ENCODE data around the gene FOXN3.

- no peak for TF ChIP-seq MYC (IDR thresholded peaks at IDR 0.05; ENCODE audit: low read depth, low read length)
- TF ChIP-seq, protein P1, sequence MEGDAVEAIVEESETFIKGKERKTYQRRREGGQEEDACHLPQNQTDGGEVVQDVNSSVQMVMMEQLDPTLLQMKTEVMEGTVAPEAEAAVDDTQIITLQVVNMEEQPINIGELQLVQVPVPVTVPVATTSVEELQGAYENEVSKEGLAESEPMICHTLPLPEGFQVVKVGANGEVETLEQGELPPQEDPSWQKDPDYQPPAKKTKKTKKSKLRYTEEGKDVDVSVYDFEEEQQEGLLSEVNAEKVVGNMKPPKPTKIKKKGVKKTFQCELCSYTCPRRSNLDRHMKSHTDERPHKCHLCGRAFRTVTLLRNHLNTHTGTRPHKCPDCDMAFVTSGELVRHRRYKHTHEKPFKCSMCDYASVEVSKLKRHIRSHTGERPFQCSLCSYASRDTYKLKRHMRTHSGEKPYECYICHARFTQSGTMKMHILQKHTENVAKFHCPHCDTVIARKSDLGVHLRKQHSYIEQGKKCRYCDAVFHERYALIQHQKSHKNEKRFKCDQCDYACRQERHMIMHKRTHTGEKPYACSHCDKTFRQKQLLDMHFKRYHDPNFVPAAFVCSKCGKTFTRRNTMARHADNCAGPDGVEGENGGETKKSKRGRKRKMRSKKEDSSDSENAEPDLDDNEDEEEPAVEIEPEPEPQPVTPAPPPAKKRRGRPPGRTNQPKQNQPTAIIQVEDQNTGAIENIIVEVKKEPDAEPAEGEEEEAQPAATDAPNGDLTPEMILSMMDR (IDR thresholded peaks at IDR 0.05; ENCODE audit: low read depth, low read length): no peak
- no peak for TF ChIP-seq POLR2A (IDR thresholded peaks at IDR 0.05; ENCODE audit: extremely low read depth, insufficient read length)
These were observed 5.1 kb downstream of the FOXN3 start for GRCh38 chr14:89411976-89412375.
